ENCODE measurements around the gene OST4. TPM values are rescaled to one million over a fixed set of nuclear protein-coding genes. Genes with fewer than 3 reads are reported as not detected.

The OST4 gene
- total and polyA plus RNA-seq, 11 donors = 215 to 517 (median 343) TPM

- Histone ChIP-seq H3K4me1 (peaks cover 0 to 10% (median 0%) of the 10 kb centered on the region in 12 donors), H3K4me3 (no peak overlapping the region), H3K9me3 (no peaks in the 10 kb centered on the region), H3K27ac (no peak overlapping the region), H3K36me3 (peaks cover 0 to 50% (median 36%) of the 10 kb centered on the region in 9 donors), H3K27me3 (no peaks in the 10 kb centered on the region)
- ATAC-seq (no peak), DNase-seq (peak in 1 of 5 donors; percentile 9)
- intact Hi-C loops (cut with DNase I) = no loop called here
- WGBS, 4 donors = 89 to 92% (median 91%) methylated on average over 7 of the region's 7 CpGs
- TF ChIP-seq POLR2A (IDR thresholded peaks at IDR 0.05) (no peak), CTCF (IDR thresholded peaks at IDR 0.05) (no peak)
These were observed 28.3 kb downstream of the OST4 start for GRCh38 chr2:27042985-27043634.

GRCh38 chr2:27042159-27042661 lies 29.2 kb downstream of the OST4 start:
- DNase-seq = peak in 1 of 5 donors; percentile 6
- intact Hi-C loops (cut with DNase I) = no loop called here
- peaks cover 0 to 10% (median 0%) of the 10 kb centered on the region in 12 donors for H3K4me1 ChIP-seq
- H3K4me3 ChIP-seq = no peak overlapping the region
- H3K27me3 ChIP-seq = no peaks in the 10 kb centered on the region
- H3K9me3 ChIP-seq = no peaks in the 10 kb centered on the region
- TF ChIP-seq CTCF (IDR thresholded peaks at IDR 0.05) = no peak
- no peak for TF ChIP-seq POLR2A (IDR thresholded peaks at IDR 0.05)
- H3K36me3 ChIP-seq = peaks cover 0 to 59% (median 45%) of the 10 kb centered on the region in 9 donors
- WGBS, 4 donors = 76 to 79% (median 78%) methylated on average over 10 of the region's 10 CpGs
- peak overlapping the region in 1 of 12 donors; percentile 17 for H3K27ac ChIP-seq
- ATAC-seq = peak in 1 of 4 donors; percentile 3

- 30 to 41% (median 37%) methylated on average over 5 of the region's 5 CpGs for WGBS, 4 donors
- ATAC-seq (peak in 1 of 4 donors; percentile 11), DNase-seq (peak in 1 of 5 donors; percentile 19)
- Histone ChIP-seq H3K27ac (peak overlapping the region in 1 of 12 donors; percentile 31), H3K4me1 (peaks cover 0 to 10% (median 0%) of the 10 kb centered on the region in 12 donors), H3K36me3 (peaks cover 0 to 64% (median 49%) of the 10 kb centered on the region in 9 donors), H3K4me3 (no peak overlapping the region), H3K9me3 (no peaks in the 10 kb centered on the region), H3K27me3 (no peaks in the 10 kb centered on the region)
- intact Hi-C loops (cut with DNase I) = no loop called here
- no peak for TF ChIP-seq POLR2A (IDR thresholded peaks at IDR 0.05)
- TF ChIP-seq CTCF (IDR thresholded peaks at IDR 0.05) = no peak
These were observed 29.7 kb downstream of the OST4 start for GRCh38 chr2:27041752-27042151.

GRCh38 chr2:27040282-27040681 lies 31.2 kb downstream of the OST4 start:
- Histone ChIP-seq H3K4me3 (no peak overlapping the region), H3K27ac (no peak overlapping the region), H3K36me3 (peaks cover 0 to 78% (median 64%) of the 10 kb centered on the region in 9 donors), H3K27me3 (no peaks in the 10 kb centered on the region), H3K4me1 (peaks cover 0 to 14% (median 0%) of the 10 kb centered on the region in 12 donors), H3K9me3 (no peaks in the 10 kb centered on the region)
- ATAC-seq (no peak), DNase-seq (peak in 1 of 5 donors; percentile 19)
- intact Hi-C loops (cut with DNase I) = no loop called here
- WGBS, 4 donors = 93 to 96% (median 94%) methylated on average over 8 of the region's 8 CpGs
- TF ChIP-seq CTCF (IDR thresholded peaks at IDR 0.05) = no peak
- no peak for TF ChIP-seq POLR2A (IDR thresholded peaks at IDR 0.05)
